Ovary (tissue), 3 donors: Measurements from ENCODE around the gene TSTD2.

Experiments
- POLR2A ChIP-seq: fragments of 450-650 bp; IDR thresholded peaks from one replicate; pipeline ENCODE4 v1.6.1; 2017; ENCODE audit warnings: antibody characterized with exemption, mild to moderate bottlenecking, moderate library complexity
- TF ChIP-seq, protein P1 (sequence below), 3 donors: fragments of 450-650 bp in 2 of 3; fragments of 200-600 bp in 1 of 3; IDR thresholded peaks; one replicate each; pipeline versions ENCODE4 v1.5.1 to v1.8.0; 2016 to 2022; ENCODE audit warnings: antibody characterized with exemption in 3 of 3, mild to moderate bottlenecking in 1 of 3
- donor health status: DM: no; HTN: no; CAD: no.

DNA sequence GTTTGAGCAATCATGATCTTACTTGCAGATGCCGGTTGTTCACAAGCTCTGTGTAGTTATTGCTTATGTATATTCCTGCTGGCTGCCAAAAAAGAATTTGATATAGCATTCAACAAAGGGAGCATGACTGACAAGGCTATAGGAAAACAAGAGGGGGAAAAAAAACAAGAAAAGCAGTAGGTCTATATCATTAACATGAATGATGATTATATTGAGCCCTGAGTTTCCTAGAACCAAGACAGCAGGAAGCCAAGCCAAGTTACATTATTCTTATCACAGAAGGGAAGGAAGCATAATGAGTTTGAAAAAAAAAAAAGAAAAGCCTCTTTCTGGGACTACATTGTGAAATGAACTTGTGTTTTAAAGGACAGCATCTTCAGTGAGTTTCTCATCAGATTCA lies 41.0 kb downstream of the TSTD2 start:
- TF ChIP-seq, protein P1, sequence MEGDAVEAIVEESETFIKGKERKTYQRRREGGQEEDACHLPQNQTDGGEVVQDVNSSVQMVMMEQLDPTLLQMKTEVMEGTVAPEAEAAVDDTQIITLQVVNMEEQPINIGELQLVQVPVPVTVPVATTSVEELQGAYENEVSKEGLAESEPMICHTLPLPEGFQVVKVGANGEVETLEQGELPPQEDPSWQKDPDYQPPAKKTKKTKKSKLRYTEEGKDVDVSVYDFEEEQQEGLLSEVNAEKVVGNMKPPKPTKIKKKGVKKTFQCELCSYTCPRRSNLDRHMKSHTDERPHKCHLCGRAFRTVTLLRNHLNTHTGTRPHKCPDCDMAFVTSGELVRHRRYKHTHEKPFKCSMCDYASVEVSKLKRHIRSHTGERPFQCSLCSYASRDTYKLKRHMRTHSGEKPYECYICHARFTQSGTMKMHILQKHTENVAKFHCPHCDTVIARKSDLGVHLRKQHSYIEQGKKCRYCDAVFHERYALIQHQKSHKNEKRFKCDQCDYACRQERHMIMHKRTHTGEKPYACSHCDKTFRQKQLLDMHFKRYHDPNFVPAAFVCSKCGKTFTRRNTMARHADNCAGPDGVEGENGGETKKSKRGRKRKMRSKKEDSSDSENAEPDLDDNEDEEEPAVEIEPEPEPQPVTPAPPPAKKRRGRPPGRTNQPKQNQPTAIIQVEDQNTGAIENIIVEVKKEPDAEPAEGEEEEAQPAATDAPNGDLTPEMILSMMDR (IDR thresholded peaks at IDR 0.05): no peak
- no peak for TF ChIP-seq POLR2A
